Endodermal cell (in vitro differentiated cells): ENCODE data around the gene VPS39. TPM values are rescaled to one million over a fixed set of nuclear protein-coding genes. Genes with fewer than 3 reads are reported as not detected.

ENCODE experiments used
- DNase-seq: peaks from one replicate; pipeline ENCODE4 v3.0.0-alpha.2; 2017
- H3K27ac ChIP-seq: 2 replicates; pipeline ENCODE4 v1.5.1; 2013; ENCODE audit warnings: mild to moderate bottlenecking, low read depth, low read length, moderate library complexity
- H3K27me3 ChIP-seq: 2 replicates; pipeline ENCODE4 v1.6.1; 2013; ENCODE audit warnings: mild to moderate bottlenecking, low read length, moderate library complexity; ENCODE audit not compliant: insufficient read depth, control insufficient read depth, poor library complexity, severe bottlenecking
- H3K36me3 ChIP-seq: 2 replicates; pipeline ENCODE4 v1.7.0; 2013; ENCODE audit warnings: mild to moderate bottlenecking, low read length, moderate library complexity; ENCODE audit not compliant: control insufficient read depth, insufficient read depth
- H3K4me1 ChIP-seq: one replicate; pipeline ENCODE4 v1.7.0; 2013; ENCODE audit warnings: low read length; ENCODE audit not compliant: control insufficient read depth, insufficient read depth
- H3K4me3 ChIP-seq: 2 replicates; pipeline ENCODE4 v1.5.1; 2013; ENCODE audit warnings: mild to moderate bottlenecking, low read length, moderate library complexity
- H3K9ac ChIP-seq: 2 replicates; pipeline ENCODE4 v1.6.1; 2013; ENCODE audit warnings: mild to moderate bottlenecking, low read length, moderate library complexity; ENCODE audit not compliant: poor library complexity, severe bottlenecking; ENCODE audit errors: extremely low read depth
- H3K9me3 ChIP-seq: 2 replicates; pipeline ENCODE4 v1.6.1; 2013; ENCODE audit warnings: mild to moderate bottlenecking, low read length, moderate library complexity; ENCODE audit not compliant: control insufficient read depth
- H3K27ac Mint-ChIP-seq: 2 replicates; pipeline ENCODE4 v1.8.0; 2020; ENCODE audit warnings: mixed read lengths
- H3K27me3 Mint-ChIP-seq: 2 replicates; pipeline ENCODE4 v1.8.0; 2021; ENCODE audit warnings: mild to moderate bottlenecking, mixed read lengths; ENCODE audit not compliant: insufficient read depth
- H3K36me3 Mint-ChIP-seq: 2 replicates; pipeline ENCODE4 v1.8.0; 2020; ENCODE audit warnings: low read depth, mixed read lengths
- H3K4me1 Mint-ChIP-seq: 2 replicates; pipeline ENCODE4 v1.8.0; 2020; ENCODE audit warnings: mixed read lengths
- H3K4me3 Mint-ChIP-seq: 2 replicates; pipeline ENCODE4 v1.8.0; 2020; ENCODE audit warnings: mild to moderate bottlenecking, moderate library complexity, mixed read lengths
- H3K9me3 Mint-ChIP-seq: 2 replicates; pipeline ENCODE4 v1.8.0; 2020; ENCODE audit warnings: mild to moderate bottlenecking, mixed read lengths
- WGBS, 2 experiments: methylation state at CpG; one replicate each; pipeline versions ENCODE4 v1.1.5 to v1.1.7; 2013; ENCODE audit warnings: missing lambda C conversion rate in 2 of 2, mixed read lengths in 1 of 2; ENCODE audit not compliant: insufficient coverage in 1 of 2, insufficient read length in 1 of 2; 5-methylcytosine and 5-hydroxymethylcytosine counted together
- total RNA-seq, 2 donors: library from RNA; stranded (reverse); fragmentation: NEBNext Ultra II Directional in 1 of 2; extraction: Animal tissue kit (Norgen Biotek cat#: 25700) in 1 of 2; gene quantifications; 2 replicates in 1 of 2; 3 replicates in 1 of 2; pipeline ENCODE4 v1.2.1, GENCODE V29; 2021
- TF ChIP-seq, protein P1 (sequence below): fragments of 200-600 bp; sonication (generic); conservative IDR thresholded peaks from 2 replicates; pipeline ENCODE4 v1.5.0; 2021; ENCODE audit warnings: antibody characterized with exemption, mild to moderate bottlenecking

The VPS39 gene
- total RNA-seq, 2 donors from 2014 or later = 60.4 to 69.8 TPM

DNA sequence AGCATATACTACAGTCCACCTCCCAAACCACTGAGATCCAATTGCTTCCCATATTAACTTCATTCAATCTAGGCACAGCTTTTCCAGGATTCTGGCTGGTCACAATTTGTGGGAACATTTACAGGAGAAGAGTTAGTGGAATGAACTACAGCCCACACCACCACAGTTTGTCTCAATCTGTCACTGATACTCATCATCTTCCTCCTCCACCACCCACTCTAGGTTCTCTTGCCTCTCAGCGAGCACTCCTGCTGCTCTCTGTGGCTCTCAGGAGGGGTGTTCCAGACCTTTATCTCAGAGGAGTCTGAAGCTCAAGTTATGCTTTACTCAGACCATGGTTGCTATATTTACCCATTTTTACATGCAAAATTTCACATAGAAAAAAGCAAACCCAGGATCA is 87.8 kb downstream of the VPS39 start:
- Mint-ChIP-seq H3K4me1 (peaks cover 7% of the 10 kb centered on the region), H3K36me3 (peaks cover 3% of the 10 kb centered on the region), H3K27me3 (no peaks in the 10 kb centered on the region), H3K4me3 (no peak overlapping the region), H3K27ac (no peak overlapping the region), H3K9me3 (peaks cover 9% of the 10 kb centered on the region)
- no peak overlapping the region for H3K9ac ChIP-seq
- TF ChIP-seq, protein P1, sequence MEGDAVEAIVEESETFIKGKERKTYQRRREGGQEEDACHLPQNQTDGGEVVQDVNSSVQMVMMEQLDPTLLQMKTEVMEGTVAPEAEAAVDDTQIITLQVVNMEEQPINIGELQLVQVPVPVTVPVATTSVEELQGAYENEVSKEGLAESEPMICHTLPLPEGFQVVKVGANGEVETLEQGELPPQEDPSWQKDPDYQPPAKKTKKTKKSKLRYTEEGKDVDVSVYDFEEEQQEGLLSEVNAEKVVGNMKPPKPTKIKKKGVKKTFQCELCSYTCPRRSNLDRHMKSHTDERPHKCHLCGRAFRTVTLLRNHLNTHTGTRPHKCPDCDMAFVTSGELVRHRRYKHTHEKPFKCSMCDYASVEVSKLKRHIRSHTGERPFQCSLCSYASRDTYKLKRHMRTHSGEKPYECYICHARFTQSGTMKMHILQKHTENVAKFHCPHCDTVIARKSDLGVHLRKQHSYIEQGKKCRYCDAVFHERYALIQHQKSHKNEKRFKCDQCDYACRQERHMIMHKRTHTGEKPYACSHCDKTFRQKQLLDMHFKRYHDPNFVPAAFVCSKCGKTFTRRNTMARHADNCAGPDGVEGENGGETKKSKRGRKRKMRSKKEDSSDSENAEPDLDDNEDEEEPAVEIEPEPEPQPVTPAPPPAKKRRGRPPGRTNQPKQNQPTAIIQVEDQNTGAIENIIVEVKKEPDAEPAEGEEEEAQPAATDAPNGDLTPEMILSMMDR = no peak
- H3K4me3 ChIP-seq = no peak overlapping the region
- no peaks in the 10 kb centered on the region for H3K9me3 ChIP-seq
- H3K36me3 ChIP-seq = no peaks in the 10 kb centered on the region
- DNase-seq = no peak
- H3K27me3 ChIP-seq = no peaks in the 10 kb centered on the region
- H3K4me1 ChIP-seq = peaks cover 4% of the 10 kb centered on the region
- H3K27ac ChIP-seq = no peak overlapping the region
- WGBS, 2 experiments = 90 to 100% methylated on average over 1 of the region's 1 CpG

DNA sequence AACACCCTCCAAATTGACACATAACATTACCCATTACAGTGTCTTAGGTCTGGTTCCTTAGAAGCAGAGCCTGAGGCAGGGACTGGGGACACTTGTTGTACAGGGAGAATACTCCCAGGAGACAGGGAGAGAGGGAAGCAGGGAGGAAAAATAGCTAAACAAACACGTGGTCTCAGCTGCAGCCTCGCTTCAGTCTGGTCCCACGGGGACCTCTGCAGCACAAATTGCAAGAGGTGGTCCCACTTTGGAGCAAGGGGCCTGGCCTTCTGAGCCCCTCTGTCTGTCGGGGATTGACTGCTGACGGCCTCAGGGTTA is 88.7 kb downstream of the VPS39 start:
- no peak for DNase-seq
- WGBS, 2 experiments = 57 to 72% methylated on average over 4 to 5 of the region's 5 CpGs

DNA sequence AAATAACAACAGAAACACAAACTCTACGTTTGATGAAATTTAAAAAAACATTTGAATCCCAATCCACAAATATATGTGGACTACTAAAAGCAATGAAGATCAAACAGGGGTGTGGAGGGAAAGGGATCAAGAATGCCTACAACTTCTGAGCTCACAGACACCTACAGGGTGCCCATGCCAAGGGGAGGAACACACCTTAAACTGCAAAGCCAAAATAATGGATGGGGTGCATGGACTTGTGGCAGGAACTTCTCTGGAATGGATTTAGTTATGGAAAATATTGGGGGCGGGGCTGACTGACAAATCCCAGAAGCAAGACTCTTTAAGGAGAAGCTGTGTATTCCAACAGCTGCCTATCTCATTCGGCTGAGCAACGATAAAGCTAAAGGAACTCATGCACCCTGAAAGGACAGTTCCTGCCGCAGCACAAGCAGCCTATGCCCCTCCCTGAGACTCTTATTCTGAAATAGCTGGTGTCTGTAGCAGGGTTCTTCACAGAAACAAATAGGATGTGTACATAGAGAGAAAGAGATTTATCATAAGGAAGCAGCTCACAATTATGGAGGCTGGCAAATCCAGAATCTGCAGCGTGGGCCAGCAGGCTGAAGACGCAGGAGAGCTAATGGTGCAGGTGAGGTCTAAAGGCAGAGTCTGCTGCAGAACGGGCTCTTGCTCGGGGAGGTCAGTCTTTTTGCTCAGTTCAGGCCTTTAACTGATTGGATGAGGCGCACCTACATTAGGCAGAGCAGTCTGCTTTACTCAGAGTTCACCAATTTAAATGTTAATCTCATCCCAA is 89.3 kb downstream of the VPS39 start:
- Histone ChIP-seq H3K27ac (no peak overlapping the region), H3K9me3 (no peaks in the 10 kb centered on the region), H3K36me3 (no peaks in the 10 kb centered on the region), H3K27me3 (no peaks in the 10 kb centered on the region), H3K4me3 (no peak overlapping the region), H3K4me1 (peaks cover 4% of the 10 kb centered on the region), H3K9ac (no peak overlapping the region)
- TF ChIP-seq, protein P1 = no peak
- H3K9me3 Mint-ChIP-seq = peaks cover 9% of the 10 kb centered on the region
- H3K4me3 Mint-ChIP-seq = no peak overlapping the region
- H3K27ac Mint-ChIP-seq = no peak overlapping the region
- DNase-seq = no peak
- H3K27me3 Mint-ChIP-seq = no peaks in the 10 kb centered on the region
- H3K4me1 Mint-ChIP-seq = peaks cover 7% of the 10 kb centered on the region
- 63 to 65% methylated on average over 8 to 10 of the region's 10 CpGs for whole genome bisulfite sequencing, 2 experiments
- peaks cover 3% of the 10 kb centered on the region for H3K36me3 Mint-ChIP-seq

More for the DNA sequence above, 88.7 kb downstream of the VPS39 start:
- H3K27ac ChIP-seq = no peak overlapping the region
- peaks cover 9% of the 10 kb centered on the region for H3K9me3 Mint-ChIP-seq
- H3K4me3 ChIP-seq = no peak overlapping the region
- peaks cover 4% of the 10 kb centered on the region for H3K4me1 ChIP-seq
- H3K36me3 ChIP-seq = no peaks in the 10 kb centered on the region
- H3K36me3 Mint-ChIP-seq = peaks cover 3% of the 10 kb centered on the region
- H3K27me3 Mint-ChIP-seq = no peaks in the 10 kb centered on the region
- peaks cover 7% of the 10 kb centered on the region for H3K4me1 Mint-ChIP-seq
- no peak overlapping the region for H3K27ac Mint-ChIP-seq
- no peaks in the 10 kb centered on the region for H3K9me3 ChIP-seq
- H3K27me3 ChIP-seq = no peaks in the 10 kb centered on the region
- no peak overlapping the region for H3K4me3 Mint-ChIP-seq
- TF ChIP-seq, protein P1 = no peak
- no peak overlapping the region for H3K9ac ChIP-seq
